Nephron (organoid): ENCODE results near the gene NAALAD2.

Source experiments
- H3K27ac Mint-ChIP-seq, 3 experiments: 2 replicates each; pipeline ENCODE4 v1.8.0; 2020; ENCODE audit warnings: mixed read lengths in 3 of 3, mild to moderate bottlenecking in 2 of 3, moderate library complexity in 1 of 3
- H3K27me3 Mint-ChIP-seq: 2 replicates; pipeline ENCODE4 v1.8.0; 2021; ENCODE audit warnings: low read depth, mild to moderate bottlenecking, moderate library complexity, mixed read lengths
- H3K36me3 Mint-ChIP-seq: 2 replicates; pipeline ENCODE4 v1.8.0; 2020; ENCODE audit warnings: low read depth, mixed read lengths
- H3K4me1 Mint-ChIP-seq: 2 replicates; pipeline ENCODE4 v1.8.0; 2020; ENCODE audit warnings: mixed read lengths
- H3K4me3 Mint-ChIP-seq, 3 experiments: 2 replicates each; pipeline ENCODE4 v1.8.0; 2020; ENCODE audit warnings: mild to moderate bottlenecking in 3 of 3, mixed read lengths in 3 of 3, moderate library complexity in 2 of 3
- H3K9me3 Mint-ChIP-seq: 2 replicates; pipeline ENCODE4 v1.8.0; 2020; ENCODE audit warnings: mixed read lengths
- CTCF ChIP-seq, 3 experiments: fragments of 200-600 bp; sonication (generic); IDR thresholded peaks; one replicate each; pipeline ENCODE4 v1.5.0; 2021; ENCODE audit warnings: antibody characterized with exemption in 3 of 3; ENCODE audit not compliant: unreplicated experiment in 3 of 3

The NAALAD2 gene

GRCh38 chr11:90219438-90219837, 85.0 kb downstream of the NAALAD2 start:
- Mint-ChIP-seq H3K4me1 (peaks cover 49% of the 10 kb centered on the region), H3K36me3 (peaks cover 16% of the 10 kb centered on the region), H3K4me3 (peak overlapping the region in 2 of 3 experiments; percentile 37 to 100), H3K27ac (no peak overlapping the region), H3K27me3 (no peaks in the 10 kb centered on the region), H3K9me3 (no peaks in the 10 kb centered on the region)
- TF ChIP-seq CTCF (IDR thresholded peaks at IDR 0.05; ENCODE audit: unreplicated experiment in 3 of 3) = no peak

GRCh38 chr11:90220391-90220790, 85.9 kb downstream of the NAALAD2 start:
- H3K4me1 Mint-ChIP-seq = peaks cover 49% of the 10 kb centered on the region
- no peaks in the 10 kb centered on the region for H3K27me3 Mint-ChIP-seq
- no peaks in the 10 kb centered on the region for H3K9me3 Mint-ChIP-seq
- peak overlapping the region; percentile 26 to 100 (median 78) for H3K4me3 Mint-ChIP-seq
- no peak for TF ChIP-seq CTCF (IDR thresholded peaks at IDR 0.05; ENCODE audit: unreplicated experiment in 3 of 3)
- peak overlapping the region in 1 of 3 experiments; percentile 6 for H3K27ac Mint-ChIP-seq
- peaks cover 16% of the 10 kb centered on the region for H3K36me3 Mint-ChIP-seq

GRCh38 chr11:90221803-90222458, 87.5 kb downstream of the NAALAD2 start:
- H3K36me3 Mint-ChIP-seq = peaks cover 9% of the 10 kb centered on the region
- peak overlapping the region; percentile 95 to 98 (median 97) for H3K27ac Mint-ChIP-seq
- no peak for TF ChIP-seq CTCF (IDR thresholded peaks at IDR 0.05; ENCODE audit: unreplicated experiment in 3 of 3)
- H3K4me3 Mint-ChIP-seq = peak overlapping the region; percentile 98 to 100 (median 98)
- H3K27me3 Mint-ChIP-seq = no peaks in the 10 kb centered on the region
- peaks cover 42% of the 10 kb centered on the region for H3K4me1 Mint-ChIP-seq
- H3K9me3 Mint-ChIP-seq = no peaks in the 10 kb centered on the region

GRCh38 chr11:90222459-90223247, 88.2 kb downstream of the NAALAD2 start, which contains the start of gene CHORDC1:
Gene CHORDC1 (minus strand): TSS chr11:90223049. CDS start chr11:90222954, 95 bp downstream.
- peaks cover 9% of the 10 kb centered on the region for H3K36me3 Mint-ChIP-seq
- TF ChIP-seq CTCF (IDR thresholded peaks at IDR 0.05; ENCODE audit: unreplicated experiment in 3 of 3) = no peak
- H3K4me3 Mint-ChIP-seq = peak within 1 kb of the TSS; percentile 98 to 100 (median 98)
- no peaks in the 10 kb centered on the region for H3K27me3 Mint-ChIP-seq
- peaks cover 42% of the 10 kb centered on the region for H3K4me1 Mint-ChIP-seq
- H3K27ac Mint-ChIP-seq = peak within 1 kb of the TSS; percentile 95 to 98 (median 97)
- no peaks in the 10 kb centered on the region for H3K9me3 Mint-ChIP-seq

GRCh38 chr11:90223248-90223585, 88.8 kb downstream of the NAALAD2 start:
- peak overlapping the region; percentile 87 to 97 (median 95) for H3K27ac Mint-ChIP-seq
- peaks cover 9% of the 10 kb centered on the region for H3K36me3 Mint-ChIP-seq
- no peak for TF ChIP-seq CTCF (IDR thresholded peaks at IDR 0.05; ENCODE audit: unreplicated experiment in 3 of 3)
- peaks cover 42% of the 10 kb centered on the region for H3K4me1 Mint-ChIP-seq
- H3K4me3 Mint-ChIP-seq = peak overlapping the region; percentile 98 to 100 (median 98)
- H3K9me3 Mint-ChIP-seq = no peaks in the 10 kb centered on the region
- H3K27me3 Mint-ChIP-seq = no peaks in the 10 kb centered on the region
